SW 1271 (cell line): ENCODE data around the gene REEP1.
"Not testable (repeated sequence)": the region's sequence is repeated elsewhere in the genome, so short reads cannot be mapped to it uniquely, and the experiment has no call there.

Experiments
- DNase-seq, 2 experiments: peaks; one replicate each; lab custom pipeline; 2025; lab: John Stamatoyannopoulos, UW

Gene REEP1

GRCh38 chr2:86243950-86244733, 93.3 kb downstream of the REEP1 start:
- DNase-seq = no peak

- no peak for DNase-seq
These were observed 94.2 kb downstream of the REEP1 start for GRCh38 chr2:86243272-86243671.

GRCh38 chr2:86241611-86242010, 95.8 kb downstream of the REEP1 start:
- DNase-seq = no peak

GRCh38 chr2:86240251-86240650, 97.2 kb downstream of the REEP1 start:
- no peak for DNase-seq

- DNase-seq = no peak
These were observed 97.7 kb downstream of the REEP1 start for GRCh38 chr2:86239745-86240144.

- DNase-seq = no peak
These were observed 98.1 kb downstream of the REEP1 start for GRCh38 chr2:86239326-86239725.

- DNase-seq = no peak
These were observed 99.1 kb downstream of the REEP1 start for GRCh38 chr2:86238354-86238753.

- no peak for DNase-seq
These were observed 100.3 kb downstream of the REEP1 start for GRCh38 chr2:86237172-86237571.

- DNase-seq = no peak
These were observed 102.0 kb downstream of the REEP1 start for GRCh38 chr2:86235196-86235980.

- no peak for DNase-seq
These were observed 102.8 kb downstream of the REEP1 start for GRCh38 chr2:86234563-86235131.

GRCh38 chr2:86233436-86233835, 104.0 kb downstream of the REEP1 start:
- DNase-seq = no peak

- DNase-seq = no peak
These were observed 104.5 kb downstream of the REEP1 start for GRCh38 chr2:86232910-86233309.

GRCh38 chr2:86232373-86232784, 105.0 kb downstream of the REEP1 start:
- no peak for DNase-seq

GRCh38 chr2:86231680-86232372, 105.6 kb downstream of the REEP1 start:
- no peak for DNase-seq

GRCh38 chr2:86230961-86231360, 106.5 kb downstream of the REEP1 start:
- no peak for DNase-seq

- no peak for DNase-seq
These were observed 108.2 kb downstream of the REEP1 start for GRCh38 chr2:86229221-86229620.

GRCh38 chr2:86228574-86228973, 108.9 kb downstream of the REEP1 start:
- DNase-seq = not testable (repeated sequence)

GRCh38 chr2:86227685-86228084, 109.7 kb downstream of the REEP1 start:
- no peak for DNase-seq

GRCh38 chr2:86226636-86227520, 110.5 kb downstream of the REEP1 start:
- no peak for DNase-seq

GRCh38 chr2:86226070-86226469, 111.4 kb downstream of the REEP1 start:
- DNase-seq = no peak

- no peak for DNase-seq
These were observed 111.8 kb downstream of the REEP1 start for GRCh38 chr2:86225581-86225980.
